Measurements from ENCODE around the gene TBC1D16. TPM values are rescaled to one million over a fixed set of nuclear protein-coding genes. Genes with fewer than 3 reads are reported as not detected.

TBC1D16 gene
- total and polyA plus RNA-seq, 2 experiments from 2014 or later: 24.5 to 38.1 TPM

GRCh38 chr17:80017226-80018010, 18.3 kb downstream of the TBC1D16 start:
- H3K4me1 ChIP-seq (ENCODE audit: insufficient read depth): no peaks in the 10 kb centered on the region
- H3K9me2 ChIP-seq (replicated peaks; ENCODE audit: insufficient read depth): no peaks in the 10 kb centered on the region
- peaks cover 45% of the 10 kb centered on the region for H3K79me2 ChIP-seq
- H4K20me1 ChIP-seq (ENCODE audit: insufficient read depth, poor library complexity, severe bottlenecking): no peaks in the 10 kb centered on the region
- no peak overlapping the region for H2AFZ ChIP-seq
- WGBS (ENCODE audit: low lambda C conversion rate, missing lambda C conversion rate): 97% methylated on average over 18 of the region's 18 CpGs
- H3K27me3 ChIP-seq: no peaks in the 10 kb centered on the region
- no peak for DNase-seq (ENCODE audit: low spot score)
- H3K4me2 ChIP-seq: no peak overlapping the region
- no peaks in the 10 kb centered on the region for H3K9me3 ChIP-seq (ENCODE audit: low read depth)
- no peak overlapping the region for H3K4me3 ChIP-seq
- H3K36me3 ChIP-seq (replicated peaks; ENCODE audit: insufficient read depth, low read depth): no peaks in the 10 kb centered on the region
- H3K27ac ChIP-seq: no peak overlapping the region
- TF ChIP-seq EZH2phosphoT487 (IDR thresholded peaks at IDR 0.05; ENCODE audit: low read depth, severe bottlenecking, unreplicated experiment) (no peak), CTCF (IDR thresholded peaks at IDR 0.05; ENCODE audit: poor library complexity) (no peak), EZH2 (IDR thresholded peaks at IDR 0.05; ENCODE audit: borderline replicate concordance) (no peak)

GRCh38 chr17:80012765-80013741, 22.6 kb downstream of the TBC1D16 start:
- Histone ChIP-seq H2AFZ (no peak overlapping the region), H4K20me1 (ENCODE audit: insufficient read depth, poor library complexity, severe bottlenecking) (no peaks in the 10 kb centered on the region), H3K4me3 (no peak overlapping the region), H3K27me3 (no peaks in the 10 kb centered on the region), H3K27ac (no peak overlapping the region), H3K79me2 (peaks cover 28% of the 10 kb centered on the region), H3K9me2 (replicated peaks; ENCODE audit: insufficient read depth) (no peaks in the 10 kb centered on the region), H3K4me2 (no peak overlapping the region), H3K4me1 (ENCODE audit: insufficient read depth) (peaks cover 5% of the 10 kb centered on the region), H3K9me3 (ENCODE audit: low read depth) (no peaks in the 10 kb centered on the region), H3K36me3 (replicated peaks; ENCODE audit: insufficient read depth, low read depth) (no peaks in the 10 kb centered on the region)
- DNase-seq (ENCODE audit: low spot score): no peak
- TF ChIP-seq CTCF (IDR thresholded peaks at IDR 0.05; ENCODE audit: poor library complexity): no peak
- no peak for TF ChIP-seq EZH2 (IDR thresholded peaks at IDR 0.05; ENCODE audit: borderline replicate concordance)
- TF ChIP-seq EZH2phosphoT487 (IDR thresholded peaks at IDR 0.05; ENCODE audit: low read depth, severe bottlenecking, unreplicated experiment): no peak
- 91% methylated on average over 33 of the region's 33 CpGs for WGBS (ENCODE audit: low lambda C conversion rate, missing lambda C conversion rate)

GRCh38 chr17:80011989-80012555, 23.6 kb downstream of the TBC1D16 start:
- no peak for TF ChIP-seq CTCF (IDR thresholded peaks at IDR 0.05; ENCODE audit: poor library complexity)
- no peak for TF ChIP-seq EZH2 (IDR thresholded peaks at IDR 0.05; ENCODE audit: borderline replicate concordance)
- no peak for TF ChIP-seq EZH2phosphoT487 (IDR thresholded peaks at IDR 0.05; ENCODE audit: low read depth, severe bottlenecking, unreplicated experiment)
- Histone ChIP-seq H3K79me2 (peaks cover 20% of the 10 kb centered on the region), H3K27me3 (no peaks in the 10 kb centered on the region), H3K36me3 (replicated peaks; ENCODE audit: insufficient read depth, low read depth) (no peaks in the 10 kb centered on the region), H3K4me2 (no peak overlapping the region), H3K9me3 (ENCODE audit: low read depth) (no peaks in the 10 kb centered on the region), H4K20me1 (ENCODE audit: insufficient read depth, poor library complexity, severe bottlenecking) (no peaks in the 10 kb centered on the region), H3K4me1 (ENCODE audit: insufficient read depth) (peaks cover 5% of the 10 kb centered on the region), H3K4me3 (no peak overlapping the region), H3K9me2 (replicated peaks; ENCODE audit: insufficient read depth) (no peaks in the 10 kb centered on the region), H3K27ac (no peak overlapping the region), H2AFZ (no peak overlapping the region)
- no peak for DNase-seq (ENCODE audit: low spot score)
- WGBS (ENCODE audit: low lambda C conversion rate, missing lambda C conversion rate): 91% methylated on average over 10 of the region's 10 CpGs

All from hepatocyte (in vitro differentiated cells).